Measurements from ENCODE around the gene PCNA. TPM values are rescaled to one million over a fixed set of nuclear protein-coding genes. Genes with fewer than 3 reads are reported as not detected.
A peak's percentile ranks its signal among the peaks of the same experiment; 100 is the strongest.
"Not testable (repeated sequence)": the region's sequence is repeated elsewhere in the genome, so short reads cannot be mapped to it uniquely, and the experiment has no call there.

PCNA gene
- total RNA-seq, 1 experiment from 2014 or later: 397 TPM

DNA sequence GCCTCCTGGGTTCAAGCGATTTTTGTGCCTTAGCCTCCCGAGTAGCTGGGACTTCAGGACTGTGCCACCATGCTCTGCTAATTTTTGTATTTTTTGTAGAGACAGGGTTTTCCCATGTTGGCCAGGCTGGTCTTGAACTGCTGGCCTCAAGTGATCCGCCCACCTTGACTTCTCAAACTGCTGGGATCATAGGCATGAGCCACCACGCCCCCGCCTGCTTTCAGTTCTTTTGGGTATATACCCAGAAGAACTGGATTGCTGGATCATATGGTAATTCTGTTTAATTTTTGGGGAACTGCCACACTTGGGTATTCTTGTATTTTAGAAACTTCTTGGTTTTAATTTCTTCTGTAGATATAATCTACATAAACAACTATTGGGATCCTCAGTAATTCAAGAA lies 24.1 kb upstream of the PCNA start:
- DNase-seq (ENCODE audit: low read depth): no peak

DNA sequence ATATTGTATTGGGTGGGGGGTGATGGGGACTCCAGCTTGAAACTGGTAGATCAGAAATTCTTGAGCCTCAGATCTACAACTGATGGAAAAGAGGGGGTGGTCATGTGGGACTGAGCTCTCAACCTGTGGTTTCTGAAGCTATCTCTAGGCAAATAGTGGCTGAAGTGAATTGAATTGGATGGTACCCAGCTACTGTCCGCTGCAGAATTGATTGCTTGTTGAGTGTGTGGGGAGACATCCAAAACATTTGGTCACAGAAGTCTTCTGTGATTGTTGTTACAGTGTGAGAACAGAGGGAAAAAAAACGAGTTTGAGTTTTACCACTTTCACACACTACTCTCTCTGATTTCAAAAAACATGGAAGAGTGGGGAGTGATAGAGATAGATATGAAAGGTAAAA lies 21.9 kb upstream of the PCNA start:
- no peak for DNase-seq (ENCODE audit: low read depth)

DNA sequence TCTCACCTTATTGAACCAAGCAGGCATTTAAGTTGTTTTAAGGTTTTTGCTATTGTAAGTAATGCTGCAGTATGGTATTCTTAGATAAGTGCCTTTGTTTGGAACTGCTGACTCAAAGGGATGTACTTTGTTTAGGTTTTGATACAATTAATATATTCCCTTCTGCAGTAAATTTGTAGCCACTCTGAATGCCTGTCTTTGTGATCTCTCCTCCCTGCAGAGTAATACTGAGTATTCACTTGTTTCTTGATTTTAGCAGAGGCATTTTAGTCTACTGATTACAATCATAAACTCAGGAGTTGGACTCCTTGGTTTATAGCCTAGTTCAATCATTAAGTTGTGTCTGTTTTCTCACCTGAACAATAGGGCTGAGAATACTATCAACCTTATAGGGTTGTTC lies 20.4 kb upstream of the PCNA start:
- DNase-seq (ENCODE audit: low read depth): no peak

DNA sequence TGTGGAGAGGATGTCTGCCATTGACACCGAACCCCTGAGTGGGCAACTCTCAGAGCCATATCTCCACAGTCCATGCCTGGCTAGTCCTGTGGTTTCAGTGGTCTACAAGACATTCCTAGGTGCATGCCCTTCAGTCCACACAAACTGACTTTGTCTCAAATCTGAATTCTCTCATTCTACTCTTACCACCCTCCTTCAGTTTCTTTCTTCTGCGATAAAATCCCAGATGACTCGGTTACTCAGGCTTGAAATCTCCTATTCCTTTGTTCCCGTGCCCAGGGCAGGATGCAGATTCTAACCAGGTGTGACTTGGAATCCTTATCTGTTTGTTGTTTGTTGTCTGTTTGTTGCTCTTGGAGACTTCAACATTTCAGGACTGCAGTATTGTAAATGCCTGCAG lies 16.3 kb upstream of the PCNA start:
- no peak for DNase-seq (ENCODE audit: low read depth)

DNA sequence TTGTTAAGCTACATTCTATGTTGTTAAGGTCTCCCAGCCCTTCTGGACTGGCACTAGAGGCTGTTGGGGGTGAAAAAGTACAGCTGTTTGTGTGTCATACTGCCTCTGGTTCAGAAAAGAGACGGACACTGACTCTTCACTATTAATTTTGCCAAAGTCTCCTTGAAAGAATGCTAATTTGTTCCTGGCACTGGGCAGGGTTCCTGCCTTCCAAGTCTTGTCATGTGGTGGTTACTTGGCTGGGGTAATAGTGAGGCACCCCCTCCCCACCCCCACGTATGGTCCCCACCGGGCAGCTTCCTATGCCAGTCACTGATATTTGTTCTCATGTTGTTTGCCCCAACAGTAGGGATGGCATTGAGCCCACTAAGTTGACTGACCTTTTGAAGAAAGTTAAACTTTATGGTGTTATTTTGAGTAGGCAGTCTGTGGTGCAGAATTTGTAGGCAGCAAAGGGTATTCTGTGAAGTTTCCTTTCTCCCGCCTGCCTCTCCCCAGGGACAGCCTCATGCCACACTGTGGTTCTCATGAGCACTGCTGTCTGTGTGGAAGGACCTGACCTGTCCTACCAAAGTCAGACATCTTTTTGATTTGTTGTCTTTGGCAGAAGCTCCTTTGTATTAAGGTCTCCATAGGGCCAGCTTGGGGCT lies 15.7 kb upstream of the PCNA start:
- no peak for DNase-seq (ENCODE audit: low read depth)

DNA sequence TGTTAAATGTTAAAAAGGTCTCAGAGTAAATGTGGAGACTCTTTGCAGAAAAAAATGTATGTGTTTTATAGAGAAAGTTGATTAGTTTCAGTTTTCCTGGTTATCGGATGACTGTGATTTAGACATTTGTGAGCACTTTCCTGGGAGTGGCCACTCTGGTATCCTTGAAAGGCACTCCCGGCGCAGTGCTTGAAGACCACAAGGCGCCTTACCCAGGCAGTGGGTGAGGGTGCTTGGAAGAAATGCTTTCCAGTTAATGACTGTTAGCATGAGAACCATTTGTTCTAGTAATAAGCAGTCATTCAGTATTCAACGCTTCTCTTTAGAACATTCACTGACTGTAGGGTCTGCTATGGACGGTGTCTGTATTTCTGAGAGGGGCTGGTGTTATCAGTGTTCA lies 14.2 kb upstream of the PCNA start:
- DNase-seq (ENCODE audit: low read depth): no peak

DNA sequence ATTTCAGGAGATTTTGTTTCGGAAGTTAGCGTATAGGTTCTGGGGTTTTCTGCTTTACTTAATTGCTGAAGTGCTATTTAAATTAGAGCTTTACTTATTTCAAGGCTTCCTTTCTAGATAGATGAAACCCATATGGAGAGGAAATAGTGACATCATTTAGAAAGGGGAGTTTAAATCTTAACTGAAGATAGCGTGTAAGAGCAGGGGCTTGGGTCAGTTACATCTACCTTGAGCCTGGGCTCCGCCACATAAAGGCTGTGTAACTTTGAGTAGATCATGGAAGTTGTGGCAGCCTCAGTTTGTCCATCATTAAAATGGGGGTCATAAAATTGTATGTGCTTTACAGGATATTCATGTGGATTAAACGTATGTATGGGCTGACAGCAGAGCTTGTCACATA lies 11.7 kb upstream of the PCNA start:
- DNase-seq (ENCODE audit: low read depth): no peak

DNA sequence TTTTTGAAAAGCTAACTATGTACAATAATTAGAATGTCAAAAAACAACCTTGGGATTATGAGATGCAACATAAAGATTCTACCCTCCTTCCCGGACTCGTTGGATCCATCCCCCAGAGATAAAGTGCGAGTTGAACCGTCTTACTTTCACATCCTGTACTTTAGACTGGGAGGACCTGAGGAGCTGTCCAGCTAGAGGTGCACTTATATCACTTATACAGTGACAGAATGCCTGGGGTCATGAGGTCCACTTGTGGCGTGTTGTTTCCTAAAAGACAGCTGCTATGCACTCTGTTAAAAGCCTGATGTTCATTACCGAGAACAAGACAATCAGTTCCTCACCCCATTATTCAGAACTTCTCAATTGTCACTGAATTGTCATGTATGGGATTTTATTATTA lies 9.1 kb upstream of the PCNA start:
- no peak for DNase-seq (ENCODE audit: low read depth)

DNA sequence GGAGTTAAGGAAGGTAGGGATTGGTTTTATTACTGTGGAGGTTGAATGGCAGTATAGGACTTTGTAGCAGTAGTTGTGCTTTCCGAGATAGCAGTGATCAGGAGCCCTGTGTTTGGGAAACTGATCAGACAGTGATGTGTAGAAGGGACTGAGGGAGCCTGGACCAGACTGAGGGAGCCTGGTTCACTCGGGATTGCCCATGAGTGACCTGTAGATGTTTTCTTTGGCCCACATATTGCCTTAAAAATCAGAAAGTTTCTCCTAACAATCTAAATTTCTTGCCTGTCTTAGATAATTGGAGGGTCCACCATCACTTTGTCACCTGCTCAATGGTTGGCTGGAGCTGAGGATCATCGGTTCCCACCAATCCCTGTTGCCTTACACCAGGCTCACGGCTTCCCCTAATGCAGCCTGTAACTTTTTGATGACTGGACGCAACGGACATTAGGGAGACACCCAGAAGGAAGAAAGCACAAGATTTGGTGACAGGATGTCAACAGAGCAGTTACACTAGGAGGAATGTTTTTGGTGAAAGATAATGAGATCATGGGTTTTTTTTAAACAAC lies 8.2 kb upstream of the PCNA start:
- DNase-seq (ENCODE audit: low read depth): no peak

DNA sequence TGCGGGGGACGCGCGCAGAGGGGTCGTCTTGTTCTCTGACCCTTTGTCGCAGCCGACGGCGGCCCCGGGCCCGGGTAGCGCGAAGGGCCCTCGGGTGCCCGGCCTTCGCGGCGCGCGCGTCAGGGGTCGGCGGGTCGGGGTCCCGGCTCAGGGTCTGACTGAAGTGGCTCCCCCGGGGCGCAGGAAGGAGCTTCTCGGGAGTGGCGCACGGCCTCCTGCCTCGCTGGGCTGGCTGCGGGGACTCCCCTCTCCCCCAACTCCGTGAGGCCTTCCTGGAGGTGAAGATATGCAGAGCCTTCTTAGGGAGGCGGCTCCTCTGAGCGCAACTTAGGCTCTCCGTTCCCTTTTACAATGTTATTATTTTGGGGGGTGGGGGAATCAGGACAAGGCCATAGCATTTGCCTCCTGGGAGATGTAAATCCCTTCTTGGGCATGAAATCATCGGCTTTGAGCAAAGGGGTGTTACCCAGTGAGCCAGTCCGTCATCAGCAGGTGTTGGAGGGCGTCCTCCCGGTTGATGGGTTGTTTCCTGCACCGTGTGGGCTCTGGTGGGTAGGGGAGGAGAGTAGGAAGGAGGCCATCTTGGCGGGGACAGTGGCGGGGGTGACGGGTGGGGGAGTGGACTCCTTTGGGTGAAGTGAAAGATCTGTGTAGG lies 7.6 kb upstream of the PCNA start:
- peak; percentile 62 for DNase-seq (ENCODE audit: low read depth)

DNA sequence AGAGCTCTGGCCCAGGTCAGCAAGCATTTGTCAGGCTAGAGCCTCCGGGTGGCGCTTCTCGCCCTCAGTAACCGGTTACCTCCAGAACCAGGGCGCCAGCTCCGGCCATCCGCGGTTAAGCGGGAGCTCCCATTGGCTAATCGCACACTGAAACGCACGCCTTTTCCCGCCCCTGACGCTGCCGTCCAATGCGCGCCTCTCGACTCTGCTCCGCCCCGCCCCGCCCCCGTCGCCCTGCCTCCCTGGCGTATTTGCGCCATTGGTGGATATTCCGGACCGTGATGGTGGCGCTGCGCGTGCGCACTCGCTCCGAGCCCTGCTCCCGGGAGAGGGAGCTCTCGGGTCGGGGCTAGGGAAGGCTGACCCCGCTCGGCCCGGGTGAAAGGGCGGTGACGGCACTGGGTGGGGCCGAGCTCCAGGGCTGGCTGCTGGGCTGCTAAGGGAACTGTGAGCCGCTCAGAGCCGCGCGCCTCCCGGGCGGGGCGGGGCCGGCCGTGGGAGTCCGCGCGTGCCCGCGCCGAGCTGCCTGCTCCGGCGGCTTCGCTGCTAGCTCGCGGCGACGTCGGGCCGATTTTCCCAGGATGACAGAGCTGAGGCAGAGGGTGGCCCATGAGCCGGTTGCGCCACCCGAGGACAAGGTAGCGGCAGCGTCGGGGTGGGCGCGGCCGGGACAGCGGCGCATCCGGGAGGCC lies 6.9 kb upstream of the PCNA start, which contains the start of gene CDS2:
Gene CDS2, plus strand, starts transcription at position 497 of the 692 bp plus-strand sequence. Its CDS starts 85 bp downstream, at position 582.
- DNase-seq (ENCODE audit: low read depth): peak; percentile 99

DNA sequence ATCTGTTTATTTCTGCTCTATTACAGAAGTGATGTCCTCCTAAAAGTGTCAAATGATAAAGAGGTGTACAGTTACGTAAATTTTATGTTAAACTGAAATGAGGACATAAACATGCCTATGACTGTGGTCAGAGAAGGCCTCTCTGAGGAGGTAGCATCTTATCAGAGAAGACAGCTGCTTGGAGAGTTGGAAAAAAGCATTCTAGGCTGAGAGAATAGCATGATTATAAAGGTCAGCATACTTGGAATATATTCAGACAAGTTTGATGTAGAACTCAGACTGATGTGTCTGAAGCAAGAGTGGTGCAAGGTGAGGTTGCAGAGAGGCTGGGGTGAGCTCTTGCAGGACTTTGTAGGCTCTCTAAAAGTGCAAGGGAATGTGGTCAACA lies 3.1 kb upstream of the PCNA start:
- DNase-seq (ENCODE audit: low read depth): no peak

DNA sequence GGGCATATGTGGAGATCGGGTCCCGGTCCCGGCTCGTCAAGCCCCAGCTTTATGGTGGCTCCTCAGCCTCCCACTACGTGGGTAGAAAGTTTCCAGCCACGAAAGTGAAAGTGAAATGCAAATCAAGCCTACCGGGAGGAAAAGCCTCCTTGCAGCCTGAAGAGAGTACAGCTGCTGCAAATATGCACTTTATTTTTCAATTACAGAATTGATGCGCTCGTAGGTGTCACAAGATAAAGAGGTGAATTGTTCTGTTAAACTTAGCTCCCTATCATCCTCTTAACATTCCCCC lies 373 bp upstream of the PCNA start:
- DNase-seq (ENCODE audit: low read depth): no peak

DNA sequence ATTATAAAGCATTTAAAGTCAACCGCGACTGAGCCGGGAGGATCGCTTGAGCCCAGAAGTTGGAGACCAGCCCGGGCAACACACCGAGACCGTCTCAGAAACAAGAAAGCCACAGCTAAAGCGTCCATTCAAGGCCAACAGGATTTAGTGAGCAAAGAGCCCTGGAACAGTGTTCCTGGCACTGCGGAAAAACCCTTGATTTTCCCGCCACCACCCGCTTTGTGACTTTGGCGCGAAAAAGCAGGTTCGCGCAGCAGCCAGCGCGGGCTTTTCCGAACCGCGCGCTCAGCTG lies 669 bp downstream of the PCNA start:
- no peak for DNase-seq (ENCODE audit: low read depth)

DNA sequence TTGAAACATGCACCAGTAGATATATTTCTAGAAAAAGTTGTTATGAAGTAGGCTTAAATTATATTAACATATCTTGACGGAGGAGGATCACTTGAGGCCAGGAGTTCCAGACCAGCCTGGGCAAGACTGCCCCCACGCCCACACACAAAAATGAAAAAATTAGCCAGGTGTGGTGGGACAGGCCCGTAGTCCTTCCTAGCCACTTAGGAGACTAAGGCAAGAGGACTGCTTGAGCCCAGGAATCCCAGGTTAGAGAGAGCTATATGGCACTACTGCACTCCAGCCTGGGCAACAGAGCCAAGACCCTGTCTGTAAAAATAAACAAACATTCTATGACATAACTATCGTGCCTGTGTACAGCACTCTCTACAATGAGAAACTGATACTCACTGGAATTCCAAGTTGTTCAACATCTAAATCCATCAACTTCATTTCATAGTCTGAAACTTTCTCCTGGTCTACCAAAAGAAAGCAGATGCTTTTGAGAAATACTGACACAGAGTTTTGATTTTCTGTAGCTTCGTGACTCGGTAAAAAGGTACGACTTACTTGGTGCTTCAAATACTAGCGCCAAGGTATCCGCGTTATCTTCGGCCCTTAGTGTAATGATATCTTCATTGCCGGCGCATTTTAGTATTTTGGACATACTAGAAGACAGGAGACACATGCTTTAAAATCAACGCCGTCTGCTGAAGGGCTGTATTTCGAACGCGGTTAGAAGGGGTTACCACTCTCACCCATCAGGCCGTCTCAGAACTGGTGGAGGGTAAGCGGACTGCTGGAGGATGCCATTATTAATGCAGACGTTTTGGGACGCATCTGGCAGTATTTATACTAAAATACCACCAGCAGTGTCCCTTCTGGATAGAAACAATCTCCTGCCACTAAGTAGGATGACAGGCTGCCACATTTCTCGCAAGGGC lies 1.3 kb downstream of the PCNA start:
- DNase-seq (ENCODE audit: low read depth): no peak

DNA sequence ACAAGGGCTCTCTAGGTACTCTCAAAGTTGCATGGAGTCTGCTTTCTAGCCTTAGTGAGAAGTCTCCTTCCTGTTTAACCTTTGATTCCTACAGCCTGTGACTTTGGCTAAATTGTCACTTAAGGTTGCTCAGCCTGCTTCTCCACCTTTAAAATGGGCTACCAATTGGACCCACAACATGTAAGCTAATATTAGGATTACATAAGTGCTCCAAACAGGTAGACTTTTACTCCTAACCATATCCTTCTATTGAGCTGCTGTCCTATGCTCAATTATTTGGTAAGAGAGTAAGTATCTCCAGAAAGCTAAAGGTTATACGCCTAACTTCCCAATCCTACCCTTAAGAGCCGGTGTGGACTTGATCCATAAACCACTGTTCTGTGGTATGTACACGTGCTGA lies 2.9 kb downstream of the PCNA start:
- no peak for DNase-seq (ENCODE audit: low read depth)

DNA sequence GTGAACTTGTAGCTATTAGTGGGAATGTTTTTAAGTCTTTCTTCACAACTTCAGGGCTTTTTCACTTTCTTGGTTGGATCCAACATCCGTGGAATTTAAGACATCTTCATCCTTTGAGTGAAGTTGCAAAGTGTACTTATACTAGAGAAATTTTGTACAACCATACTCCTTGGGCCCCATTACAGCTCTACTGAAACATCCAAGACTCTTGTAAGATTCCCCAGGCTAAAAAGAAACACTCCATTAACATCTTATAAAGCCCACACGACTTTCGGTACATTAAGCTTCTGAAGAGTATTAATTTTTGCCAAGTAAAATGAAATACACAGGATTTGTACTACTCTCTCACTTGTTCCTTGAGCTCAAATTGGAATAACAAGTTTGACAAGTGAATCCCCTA lies 5.4 kb downstream of the PCNA start:
- DNase-seq (ENCODE audit: low read depth): no peak

DNA sequence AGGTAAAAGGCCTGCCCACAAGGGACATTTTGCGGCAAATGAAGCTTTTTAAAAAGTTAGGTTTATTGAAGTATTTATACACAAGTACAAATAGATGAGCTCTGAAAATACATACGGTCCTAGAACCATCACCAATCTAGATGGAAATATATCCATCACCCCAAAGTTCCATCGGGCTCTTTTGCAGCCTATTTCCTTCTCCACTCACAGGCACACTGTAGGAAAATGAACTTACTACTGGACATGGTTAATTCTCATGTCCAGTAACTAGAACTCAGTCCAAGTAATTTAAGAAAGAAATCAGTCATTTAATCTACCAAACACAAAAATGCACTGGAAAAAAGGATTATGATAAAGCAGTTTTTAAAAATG lies 6.2 kb downstream of the PCNA start:
- no peak for DNase-seq (ENCODE audit: low read depth)

DNA sequence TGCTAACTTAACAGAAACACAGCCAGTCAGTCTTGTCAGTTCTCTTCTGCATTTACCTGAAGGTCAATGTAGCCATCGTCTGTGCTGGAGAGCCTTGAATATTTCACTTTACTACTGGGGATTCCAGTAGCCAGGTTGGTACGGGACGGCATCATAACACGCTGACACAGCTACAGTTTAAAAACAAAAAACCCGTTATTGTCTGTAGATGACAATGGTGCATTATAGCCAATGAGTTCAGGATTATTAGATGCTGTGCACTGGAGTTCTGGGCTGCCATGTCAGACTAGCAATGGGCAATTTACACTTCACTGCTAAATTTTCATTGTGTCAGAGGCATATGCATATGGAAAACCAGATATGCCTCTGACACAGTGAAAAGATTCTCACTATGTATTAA lies 10.5 kb downstream of the PCNA start:
- no peak for DNase-seq (ENCODE audit: low read depth)

DNA sequence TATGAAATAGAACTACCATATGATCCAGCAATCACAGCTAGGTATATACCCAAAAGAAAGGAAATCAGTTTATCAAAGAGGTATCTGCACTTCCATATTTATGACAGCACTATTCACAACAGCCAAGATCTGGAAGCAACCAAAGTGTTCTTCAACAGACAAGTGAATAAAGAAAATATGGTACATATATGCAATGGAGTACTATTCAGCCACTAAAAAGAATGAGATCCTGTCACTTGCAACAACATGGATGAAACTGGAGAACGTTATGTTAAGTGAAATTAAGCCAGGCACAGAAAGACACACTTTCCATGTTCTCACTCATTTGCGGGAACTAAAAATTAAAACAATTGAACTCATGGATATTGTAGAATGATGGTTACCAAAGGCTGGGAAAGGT lies 15.3 kb downstream of the PCNA start:
- no peak for DNase-seq (ENCODE audit: low read depth)

DNA sequence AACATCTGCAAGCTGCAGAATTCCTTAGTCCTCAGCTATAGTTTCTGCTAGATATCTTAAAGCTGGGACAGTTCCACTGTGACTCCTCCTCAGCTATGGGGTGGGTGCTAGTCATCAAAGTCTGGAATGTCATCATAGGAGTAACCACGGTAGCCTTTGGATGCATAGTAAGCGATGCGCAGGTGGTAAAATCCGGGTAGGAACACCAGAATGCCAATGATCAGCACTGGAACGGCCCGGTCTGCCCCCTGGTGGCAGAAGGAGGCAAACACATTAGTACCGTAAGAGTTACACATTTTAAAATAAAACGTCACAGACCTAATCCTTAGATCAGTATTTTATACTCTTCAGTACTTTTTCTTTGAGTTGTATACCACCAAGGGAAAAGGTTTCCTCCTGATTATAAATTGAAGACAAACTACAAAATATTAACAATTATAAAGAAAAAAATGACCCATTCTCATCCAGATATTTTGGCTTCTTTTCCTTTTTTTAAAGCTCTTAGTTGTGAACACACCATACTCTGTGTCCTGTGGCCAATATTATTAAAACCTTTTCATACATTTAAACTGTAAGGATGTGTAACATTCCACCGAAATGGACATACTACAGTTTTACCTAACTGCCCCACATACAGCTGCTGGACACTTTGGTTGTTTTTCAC lies 18.9 kb downstream of the PCNA start:
- DNase-seq (ENCODE audit: low read depth): peak; percentile 65

DNA sequence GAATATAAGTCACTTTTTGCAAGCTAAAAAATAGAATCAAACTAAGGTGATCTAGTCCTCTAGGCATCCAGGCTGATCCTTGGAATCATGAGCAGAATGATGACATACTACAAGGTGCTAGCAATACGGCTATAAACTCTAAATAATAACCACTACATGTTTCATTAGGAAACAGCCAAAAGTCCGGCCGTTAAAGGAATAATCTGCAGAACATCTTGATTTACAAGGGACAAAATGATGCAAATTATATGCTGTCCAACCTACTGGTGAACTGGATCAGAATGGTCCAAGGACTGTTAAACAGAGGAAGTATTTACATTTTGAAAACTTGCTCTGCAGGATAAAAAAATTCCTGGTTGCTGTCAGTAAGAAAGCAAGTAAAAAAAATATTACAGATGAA lies 19.8 kb downstream of the PCNA start:
- DNase-seq (ENCODE audit: low read depth): not testable (repeated sequence)
